GM18868 (cell line): ENCODE measurements around the gene MTERF2.
"Not testable (repeated sequence)": the region's sequence is repeated elsewhere in the genome, so short reads cannot be mapped to it uniquely, and the experiment has no call there.

Experiments used
- ATAC-seq: cut with Tn5 transposase; IDR thresholded peaks from one replicate; pipeline ENCODE4 v1.9.1; 2021; ENCODE audit warnings: mild to moderate bottlenecking, moderate library complexity; ENCODE audit not compliant: unreplicated experiment

MTERF2 gene

GRCh38 chr12:106986625-106987389, at the start of gene MTERF2:
TSS of gene MTERF2 (minus strand) at chr12:106987146. CDS start at chr12:106978714, 8,432 bp downstream.
- peak; percentile 95 for ATAC-seq

GRCh38 chr12:107035733-107036132, 48.8 kb upstream of the MTERF2 start:
- no peak for ATAC-seq

GRCh38 chr12:107033758-107034739, 47.1 kb upstream of the MTERF2 start:
- no peak for ATAC-seq

- ATAC-seq, result no peak
These were observed 45.3 kb upstream of the MTERF2 start for GRCh38 chr12:107032266-107032665.

GRCh38 chr12:107031061-107031460, 44.1 kb upstream of the MTERF2 start:
- no peak for ATAC-seq

GRCh38 chr12:107029081-107029480, 42.1 kb upstream of the MTERF2 start:
- ATAC-seq, result no peak

DNA sequence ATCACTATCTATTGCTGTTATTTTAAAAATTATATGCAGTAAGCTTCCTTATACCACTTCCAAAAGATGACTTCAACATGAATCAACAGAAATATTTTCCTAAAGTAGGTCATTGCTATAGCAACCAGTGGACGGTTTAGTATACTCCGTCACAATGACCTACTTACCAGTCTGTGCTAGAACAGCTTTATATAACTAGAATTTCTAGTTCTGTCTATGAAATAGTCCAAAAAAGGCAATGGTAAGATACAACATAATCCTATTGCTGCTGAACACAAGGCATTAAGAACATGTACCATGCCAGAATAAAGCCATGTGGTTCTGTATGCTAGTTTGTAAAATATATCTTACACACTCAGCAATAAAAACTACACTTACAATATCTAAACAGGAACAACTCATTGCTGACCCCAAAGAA, 40.7 kb upstream of the MTERF2 start:
- no peak for ATAC-seq

- ATAC-seq, result no peak
These were observed 40.1 kb upstream of the MTERF2 start for GRCh38 chr12:107026806-107027635.

GRCh38 chr12:107026356-107026755, 39.4 kb upstream of the MTERF2 start:
- ATAC-seq, result not testable (repeated sequence)

DNA sequence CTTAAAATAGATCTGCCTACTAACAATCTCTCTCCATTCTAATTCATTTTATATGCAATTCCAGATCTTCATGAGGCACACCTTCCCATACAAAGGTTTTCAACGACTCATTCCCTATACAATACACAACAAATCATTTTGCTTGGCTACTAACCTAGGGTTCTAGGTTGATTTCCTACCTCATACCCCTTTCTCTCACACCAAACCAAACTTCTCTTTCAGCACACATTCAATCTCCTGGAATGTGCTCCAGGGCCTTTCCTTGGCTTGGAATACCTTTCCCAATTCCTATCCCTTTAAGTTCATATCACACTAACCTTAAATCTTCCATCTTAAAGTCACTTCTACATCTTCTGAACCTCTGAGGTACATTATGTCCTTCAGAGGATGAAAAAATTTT, 38.7 kb upstream of the MTERF2 start:
- ATAC-seq, result no peak

DNA sequence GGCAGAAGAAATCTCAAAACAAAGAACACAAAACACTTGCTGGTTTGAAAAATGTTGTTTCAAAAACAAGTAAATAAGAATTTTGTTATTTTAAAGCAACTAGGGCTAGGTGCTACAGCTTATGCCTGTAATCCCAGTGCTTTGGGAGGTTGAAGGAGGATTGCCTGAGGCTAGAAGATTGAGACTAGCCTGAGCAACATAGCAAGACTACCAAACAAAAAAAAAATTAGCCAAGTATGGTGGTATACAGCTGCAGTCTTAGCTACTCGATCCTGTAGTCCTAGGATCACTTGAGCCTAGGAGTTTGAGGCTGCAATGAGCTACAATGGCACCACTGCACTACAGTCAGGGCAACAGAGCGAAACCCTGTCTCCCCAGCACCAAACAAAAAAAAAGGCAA, 32.6 kb upstream of the MTERF2 start:
- ATAC-seq, result no peak

- no peak for ATAC-seq
These were observed 30.1 kb upstream of the MTERF2 start for GRCh38 chr12:107017042-107017441.

- no peak for ATAC-seq
These were observed 27.1 kb upstream of the MTERF2 start for GRCh38 chr12:107014055-107014454.

DNA sequence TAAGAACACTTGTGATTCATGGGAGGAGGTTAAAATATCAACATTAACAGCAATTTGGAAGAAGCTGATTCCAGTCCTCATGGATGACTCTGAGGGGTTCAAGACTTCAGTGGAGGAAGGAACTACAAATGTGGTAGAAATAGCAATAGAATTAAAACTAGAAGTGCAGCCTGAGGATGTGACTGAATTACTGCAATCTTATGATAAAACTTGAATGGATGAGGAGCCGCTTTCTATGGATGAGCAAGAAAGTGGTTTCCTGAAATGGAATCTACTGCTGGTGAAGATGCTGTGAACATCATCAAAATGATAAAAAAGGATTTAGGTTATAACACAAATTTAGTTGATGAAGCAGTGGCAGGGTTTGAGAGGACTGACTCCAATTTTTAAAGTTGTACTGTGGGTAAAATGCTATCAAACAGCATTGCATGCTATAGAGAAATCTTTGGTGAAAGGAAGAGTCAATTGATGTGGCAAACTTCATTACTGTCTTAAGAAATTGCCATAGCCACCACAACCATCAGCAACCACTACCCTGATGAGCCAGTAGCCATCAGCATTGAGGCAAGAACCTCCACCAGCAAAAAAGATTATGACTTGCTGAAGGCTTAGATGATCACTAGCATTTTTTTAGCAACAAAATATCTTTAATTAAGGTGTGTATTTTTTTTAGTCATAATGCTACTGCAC, 25.9 kb upstream of the MTERF2 start:
- no peak for ATAC-seq

- ATAC-seq, result no peak
These were observed 24.6 kb upstream of the MTERF2 start for GRCh38 chr12:107011519-107011918.

- no peak for ATAC-seq
These were observed 20.5 kb upstream of the MTERF2 start for GRCh38 chr12:107007411-107007810.

GRCh38 chr12:107002665-107003064, 15.7 kb upstream of the MTERF2 start:
- not testable (repeated sequence) for ATAC-seq

DNA sequence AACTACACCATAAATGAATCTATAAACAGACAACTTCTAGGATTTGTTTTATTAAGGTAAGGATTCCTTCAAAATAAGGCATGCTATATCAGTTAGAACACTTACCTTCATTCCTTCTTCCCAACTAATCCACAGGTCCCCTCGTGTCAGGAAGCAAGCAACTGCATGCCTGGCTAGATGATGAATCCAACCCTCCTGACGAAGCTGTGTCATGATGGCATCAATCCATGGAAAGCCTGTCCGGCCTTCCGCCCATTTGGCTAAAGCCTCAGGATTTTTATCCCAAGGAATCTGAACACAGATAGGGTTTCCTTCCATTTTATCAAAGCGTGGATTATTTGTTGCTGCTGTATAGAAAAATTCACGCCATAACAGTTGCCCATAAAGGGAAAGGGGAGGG, 12.5 kb upstream of the MTERF2 start:
- ATAC-seq, result no peak

- ATAC-seq, result no peak
These were observed 11.0 kb upstream of the MTERF2 start for GRCh38 chr12:106997916-106998315.

- ATAC-seq, result not testable (repeated sequence)
These were observed 9.2 kb upstream of the MTERF2 start for GRCh38 chr12:106996102-106996501.
